ENCODE data around the gene RALGAPA2. TPM values are rescaled to one million over a fixed set of nuclear protein-coding genes. Genes with fewer than 3 reads are reported as not detected.

RALGAPA2 gene
- total and polyA plus RNA-seq, 2 of the 13 experiments (the other 11 are each of a cell fraction or from before 2014, with no cell fraction given) = 13.8 to 17.7 TPM

DNA sequence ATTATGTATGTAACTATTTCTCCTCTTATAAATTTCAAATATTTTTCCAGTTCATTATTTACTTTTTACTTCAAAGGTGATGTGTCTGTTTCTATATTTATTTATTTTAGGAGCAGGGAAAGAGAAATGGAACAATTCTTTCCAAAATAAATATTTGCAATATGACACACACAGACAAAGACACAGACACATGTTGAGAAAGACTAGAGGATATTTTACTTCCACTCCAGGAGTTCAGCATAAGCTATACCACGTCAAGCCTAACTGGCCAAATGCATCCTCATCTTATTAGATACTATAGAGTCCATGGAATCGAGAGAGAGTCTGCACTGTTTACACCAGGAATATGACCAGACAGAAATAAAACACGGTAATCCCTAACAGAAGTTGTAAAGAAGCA, 13.3 kb downstream of the RALGAPA2 start (continued):
- TF ChIP-seq FOXA3 (CRISPR knock-in tag; IDR thresholded peaks at IDR 0.05) (peak; percentile 97), ZNF746 (CRISPR knock-in tag; IDR thresholded peaks at IDR 0.05) (no peak), KLF9 (CRISPR knock-in tag; IDR thresholded peaks at IDR 0.05; ENCODE audit: low read depth) (no peak), ZNF546 (CRISPR knock-in tag; conservative IDR thresholded peaks at IDR 0.05) (no peak), MBD4 (IDR thresholded peaks at IDR 0.05; ENCODE audit: borderline replicate concordance, low read length) (no peak; the same call in 1 of the 2 replicates), NAIF1 (CRISPR knock-in tag; IDR thresholded peaks at IDR 0.05; ENCODE audit: borderline replicate concordance) (no peak; the same call in 1 of the 2 replicates), EZH2 (conservative IDR thresholded peaks at IDR 0.05; ENCODE audit: low read depth, low read length) (no peak), RFX1 (IDR thresholded peaks at IDR 0.05) (no peak), DNMT3B (CRISPR knock-in tag; conservative IDR thresholded peaks at IDR 0.05) (0 out of 2 replicates have a peak, but pooled peaks have one; percentile 59), FOSL2 (CRISPR knock-in tag; IDR thresholded peaks at IDR 0.05) (peak; percentile 88), JUN (CRISPR knock-in tag; IDR thresholded peaks at IDR 0.05) (no peak), ISL2 (CRISPR knock-in tag; IDR thresholded peaks at IDR 0.05) (peak; percentile 86), PAWR (CRISPR knock-in tag; IDR thresholded peaks at IDR 0.05; ENCODE audit: borderline replicate concordance) (no peak), ZNF251 (CRISPR knock-in tag; IDR thresholded peaks at IDR 0.05) (no peak), PAF1 (CRISPR knock-in tag; IDR thresholded peaks at IDR 0.05) (no peak), REXO4 (CRISPR knock-in tag; IDR thresholded peaks at IDR 0.05; ENCODE audit: borderline replicate concordance) (no peak), ZNF562 (CRISPR knock-in tag; IDR thresholded peaks at IDR 0.05; ENCODE audit: borderline replicate concordance) (no peak), YEATS2 (CRISPR knock-in tag; IDR thresholded peaks at IDR 0.05; ENCODE audit: borderline replicate concordance) (peak; percentile 40; the same call in 1 of the 2 replicates), ZNF577 (CRISPR knock-in tag; IDR thresholded peaks at IDR 0.05; ENCODE audit: borderline replicate concordance, low read depth) (no peak), PTBP1 (IDR thresholded peaks at IDR 0.05; ENCODE audit: low read depth, low read length, poor library complexity, severe bottlenecking) (no peak), SIX1 (CRISPR knock-in tag; IDR thresholded peaks at IDR 0.05; ENCODE audit: borderline replicate concordance) (peak; percentile 70; the same call in 1 of the 2 replicates)
- TF ChIP-seq, protein P1, sequence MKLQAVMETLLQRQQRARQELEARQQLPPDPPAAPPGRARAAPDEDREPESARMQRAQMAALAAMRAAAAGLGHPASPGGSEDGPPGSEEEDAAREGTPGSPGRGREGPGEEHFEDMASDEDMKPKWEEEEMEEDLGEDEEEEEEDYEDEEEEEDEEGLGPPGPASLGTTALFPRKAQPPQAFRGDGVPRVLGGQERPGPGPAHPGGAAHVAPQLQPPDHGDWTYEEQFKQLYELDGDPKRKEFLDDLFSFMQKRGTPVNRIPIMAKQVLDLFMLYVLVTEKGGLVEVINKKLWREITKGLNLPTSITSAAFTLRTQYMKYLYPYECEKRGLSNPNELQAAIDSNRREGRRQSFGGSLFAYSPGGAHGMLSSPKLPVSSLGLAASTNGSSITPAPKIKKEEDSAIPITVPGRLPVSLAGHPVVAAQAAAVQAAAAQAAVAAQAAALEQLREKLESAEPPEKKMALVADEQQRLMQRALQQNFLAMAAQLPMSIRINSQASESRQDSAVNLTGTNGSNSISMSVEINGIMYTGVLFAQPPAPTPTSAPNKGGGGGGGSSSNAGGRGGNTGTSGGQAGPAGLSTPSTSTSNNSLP (IDR thresholded peaks at IDR 0.05; ENCODE audit: low read depth, low read length) = peak; percentile 98
- TF ChIP-seq, protein P2, sequence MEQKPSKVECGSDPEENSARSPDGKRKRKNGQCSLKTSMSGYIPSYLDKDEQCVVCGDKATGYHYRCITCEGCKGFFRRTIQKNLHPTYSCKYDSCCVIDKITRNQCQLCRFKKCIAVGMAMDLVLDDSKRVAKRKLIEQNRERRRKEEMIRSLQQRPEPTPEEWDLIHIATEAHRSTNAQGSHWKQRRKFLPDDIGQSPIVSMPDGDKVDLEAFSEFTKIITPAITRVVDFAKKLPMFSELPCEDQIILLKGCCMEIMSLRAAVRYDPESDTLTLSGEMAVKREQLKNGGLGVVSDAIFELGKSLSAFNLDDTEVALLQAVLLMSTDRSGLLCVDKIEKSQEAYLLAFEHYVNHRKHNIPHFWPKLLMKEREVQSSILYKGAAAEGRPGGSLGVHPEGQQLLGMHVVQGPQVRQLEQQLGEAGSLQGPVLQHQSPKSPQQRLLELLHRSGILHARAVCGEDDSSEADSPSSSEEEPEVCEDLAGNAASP (CRISPR knock-in tag; IDR thresholded peaks at IDR 0.05; ENCODE audit: borderline replicate concordance) = peak; percentile 58; the same call in 1 of the 2 replicates
- TF ChIP-seq, protein P3, sequence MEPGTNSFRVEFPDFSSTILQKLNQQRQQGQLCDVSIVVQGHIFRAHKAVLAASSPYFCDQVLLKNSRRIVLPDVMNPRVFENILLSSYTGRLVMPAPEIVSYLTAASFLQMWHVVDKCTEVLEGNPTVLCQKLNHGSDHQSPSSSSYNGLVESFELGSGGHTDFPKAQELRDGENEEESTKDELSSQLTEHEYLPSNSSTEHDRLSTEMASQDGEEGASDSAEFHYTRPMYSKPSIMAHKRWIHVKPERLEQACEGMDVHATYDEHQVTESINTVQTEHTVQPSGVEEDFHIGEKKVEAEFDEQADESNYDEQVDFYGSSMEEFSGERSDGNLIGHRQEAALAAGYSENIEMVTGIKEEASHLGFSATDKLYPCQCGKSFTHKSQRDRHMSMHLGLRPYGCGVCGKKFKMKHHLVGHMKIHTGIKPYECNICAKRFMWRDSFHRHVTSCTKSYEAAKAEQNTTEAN (CRISPR knock-in tag; conservative IDR thresholded peaks at IDR 0.05) = peak; percentile 85
- TF ChIP-seq, protein P4, sequence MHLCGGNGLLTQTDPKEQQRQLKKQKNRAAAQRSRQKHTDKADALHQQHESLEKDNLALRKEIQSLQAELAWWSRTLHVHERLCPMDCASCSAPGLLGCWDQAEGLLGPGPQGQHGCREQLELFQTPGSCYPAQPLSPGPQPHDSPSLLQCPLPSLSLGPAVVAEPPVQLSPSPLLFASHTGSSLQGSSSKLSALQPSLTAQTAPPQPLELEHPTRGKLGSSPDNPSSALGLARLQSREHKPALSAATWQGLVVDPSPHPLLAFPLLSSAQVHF (CRISPR knock-in tag; IDR thresholded peaks at IDR 0.05) = no peak
- TF ChIP-seq, protein P5, sequence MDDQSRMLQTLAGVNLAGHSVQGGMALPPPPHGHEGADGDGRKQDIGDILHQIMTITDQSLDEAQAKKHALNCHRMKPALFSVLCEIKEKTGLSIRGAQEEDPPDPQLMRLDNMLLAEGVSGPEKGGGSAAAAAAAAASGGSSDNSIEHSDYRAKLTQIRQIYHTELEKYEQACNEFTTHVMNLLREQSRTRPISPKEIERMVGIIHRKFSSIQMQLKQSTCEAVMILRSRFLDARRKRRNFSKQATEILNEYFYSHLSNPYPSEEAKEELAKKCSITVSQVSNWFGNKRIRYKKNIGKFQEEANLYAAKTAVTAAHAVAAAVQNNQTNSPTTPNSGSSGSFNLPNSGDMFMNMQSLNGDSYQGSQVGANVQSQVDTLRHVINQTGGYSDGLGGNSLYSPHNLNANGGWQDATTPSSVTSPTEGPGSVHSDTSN (CRISPR knock-in tag; IDR thresholded peaks at IDR 0.05; ENCODE audit: borderline replicate concordance) = no peak

All from HepG2 (cell line).